ENCODE measurements around the gene COMMD9.

GRCh38 chr11:36316049-36316448, 26.8 kb upstream of the COMMD9 start:
- no peak for TF ChIP-seq YY1 (IDR thresholded peaks at IDR 0.05)
- no peak for TF ChIP-seq REST (IDR thresholded peaks at IDR 0.05)
- TF ChIP-seq SP1 (IDR thresholded peaks at IDR 0.05), result no peak
